Stomach (tissue), 9 donors: ENCODE measurements around the gene KRTAP10-3. TPM values are rescaled to one million over a fixed set of nuclear protein-coding genes. Genes with fewer than 3 reads are reported as not detected.
"Not testable (repeated sequence)": the region's sequence is repeated elsewhere in the genome, so short reads cannot be mapped to it uniquely, and the experiment has no call there.

Experiments
- DNase-seq, 2 donors: peaks; one replicate each; pipeline versions ENCODE4 v3.0.0 to v3.0.0-alpha.2; 2013 to 2019
- H3K27ac ChIP-seq, 5 donors: fragments of 200-600 bp in 4 of 5; sonication (generic) in 4 of 5; one replicate each; pipeline ENCODE4 v1.5.1; 2013 to 2019; ENCODE audit warnings: mild to moderate bottlenecking in 1 of 5, moderate library complexity in 1 of 5
- H3K27me3 ChIP-seq, 3 donors: fragments of 200-600 bp; sonication (generic); one replicate each; pipeline ENCODE4 v1.5.1; 2017 to 2019; ENCODE audit warnings: mixed run types in 1 of 3
- H3K36me3 ChIP-seq, 4 donors: fragments of 200-600 bp; sonication (generic); 1 replicate in 3 of 4; 2 replicates in 1 of 4; pipeline ENCODE4 v1.5.1; 2016 to 2019
- H3K4me1 ChIP-seq, 4 donors: fragments of 200-600 bp; sonication (generic); one replicate each; pipeline ENCODE4 v1.5.1; 2016 to 2019
- H3K4me3 ChIP-seq, 4 donors: fragments of 200-600 bp; sonication (generic) in 3 of 4; one replicate each; pipeline ENCODE4 v1.5.1; 2016 to 2019; ENCODE audit warnings: mild to moderate bottlenecking in 1 of 4
- H3K9me3 ChIP-seq, 4 donors: fragments of 200-600 bp; sonication (generic); one replicate each; pipeline ENCODE4 v1.5.1; 2016 to 2019
- CTCF ChIP-seq, 7 experiments: fragments of 450-650 bp in 4 of 7; fragments of 200-600 bp in 3 of 7; sonication (generic) in 3 of 7; IDR thresholded peaks; one replicate each; pipeline ENCODE4 v1.5.1; 2016 to 2019; ENCODE audit warnings: antibody characterized with exemption in 7 of 7, control low read depth in 2 of 7, mild to moderate bottlenecking in 1 of 7
- EP300 ChIP-seq: sonication (generic); formaldehyde crosslinking; IDR thresholded peaks from one replicate; pipeline ENCODE4 v1.6.1; 2017; ENCODE audit warnings: antibody characterized with exemption
- POLR2A ChIP-seq, 4 donors: fragments of 450-650 bp; IDR thresholded peaks; one replicate each; pipeline ENCODE4 v1.6.1; 2016; ENCODE audit warnings: antibody characterized with exemption in 4 of 4, control low read depth in 2 of 4, mild to moderate bottlenecking in 1 of 4, moderate library complexity in 1 of 4
- POLR2AphosphoS5 ChIP-seq, 3 donors: sonication (generic); formaldehyde crosslinking; IDR thresholded peaks; one replicate each; pipeline ENCODE4 v1.6.1; 2016; ENCODE audit warnings: antibody characterized with exemption in 3 of 3
- WGBS, 5 donors: extraction: QIAGEN DNeasy Blood & Tissue Kit in 3 of 5; methylation state at CpG; one replicate each; pipeline versions ENCODE4 v1.1.5 to v1.1.7; 2013 to 2018; 5-methylcytosine and 5-hydroxymethylcytosine counted together
- intact Hi-C: fragments of 100-400 bp; cut with DNase I; formaldehyde crosslinking; loops from one replicate; pipeline ENCODE4 v1.15.1; 2023; ENCODE audit warnings: low total_unique reads
- polyA plus RNA-seq, 3 donors: library from polyadenylated mRNA; stranded (reverse); fragments of 200-250 nt; gene quantifications; one replicate each; pipeline ENCODE4 v1.2.3, GENCODE V29; 2013
- total RNA-seq, 5 donors: library from RNA; depleted of rRNA; stranded (reverse); fragments of >200 nt; gene quantifications; one replicate each; pipeline versions ENCODE4 v1.1.0 to v1.2.3, GENCODE V29; 2014 to 2016
- donor health status: healthy with polysubstance abuse.
- donor health status: Bipolar disorder and iron deficiency.
- donor health status: healthy.

KRTAP10-3 gene
- total and polyA plus RNA-seq, 8 donors = not detected

GRCh38 chr21:44552136-44552535, 6.5 kb downstream of the KRTAP10-3 start:
- 85 to 100% (median 91%) methylated on average over 4 to 6 of the region's 6 CpGs for WGBS, 5 donors
- no peak for TF ChIP-seq POLR2AphosphoS5 (IDR thresholded peaks at IDR 0.05)
- no peak for TF ChIP-seq EP300
- no peak for TF ChIP-seq CTCF (IDR thresholded peaks at IDR 0.05)
- TF ChIP-seq POLR2A (IDR thresholded peaks at IDR 0.05) = no peak
- peaks cover 0 to 6% (median 0%) of the 10 kb centered on the region in 4 donors for H3K9me3 ChIP-seq
- peaks cover 0 to 9% (median 9%) of the 10 kb centered on the region in 4 donors for H3K4me1 ChIP-seq
- H3K36me3 ChIP-seq = no peaks in the 10 kb centered on the region
- H3K27ac ChIP-seq = no peak overlapping the region
- H3K27me3 ChIP-seq = peaks cover 0 to 67% (median 14%) of the 10 kb centered on the region in 3 donors
- peak in 1 of 2 donors; percentile 21 for DNase-seq
- intact Hi-C loops = no loop called here
- H3K4me3 ChIP-seq = no peak overlapping the region

- Histone ChIP-seq H3K4me3 (no peak within 1 kb of the TSS), H3K36me3 (no peaks in the 10 kb centered on the region), H3K9me3 (peaks cover 0 to 10% (median 2%) of the 10 kb centered on the region in 4 donors), H3K27me3 (peaks cover 0 to 60% (median 10%) of the 10 kb centered on the region in 3 donors), H3K4me1 (peaks cover 0 to 9% (median 9%) of the 10 kb centered on the region in 4 donors), H3K27ac (no peak within 1 kb of the TSS)
- peak in 1 of 2 donors; percentile 21 for DNase-seq
- 42 to 67% (median 45%) methylated on average over 15 to 17 of the region's 17 CpGs for WGBS, 5 donors
- TF ChIP-seq EP300 (no peak), CTCF (IDR thresholded peaks at IDR 0.05) (no peak), POLR2A (IDR thresholded peaks at IDR 0.05) (no peak), POLR2AphosphoS5 (IDR thresholded peaks at IDR 0.05) (no peak)
- intact Hi-C loops = no loop called here
These were observed 7.1 kb downstream of the KRTAP10-3 start, which contains the start of gene KRTAP10-2 for GRCh38 chr21:44551340-44551961. KRTAP10-2 (minus strand) TSS chr21:44551505; CDS start chr21:44551458, 47 bp downstream.

GRCh38 chr21:44550807-44551206, 7.8 kb downstream of the KRTAP10-3 start:
- no peak for TF ChIP-seq CTCF (IDR thresholded peaks at IDR 0.05)
- no peak for TF ChIP-seq POLR2AphosphoS5 (IDR thresholded peaks at IDR 0.05)
- no peak for TF ChIP-seq EP300
- no peak for TF ChIP-seq POLR2A (IDR thresholded peaks at IDR 0.05)

GRCh38 chr21:44550285-44550684, 8.3 kb downstream of the KRTAP10-3 start:
- intact Hi-C loops, H3K4me3 ChIP-seq, H3K27ac ChIP-seq, H3K36me3 ChIP-seq, H3K4me1 ChIP-seq, DNase-seq: not testable (repeated sequence)
- H3K27me3 ChIP-seq = peaks cover 0 to 48% (median 7%) of the 10 kb centered on the region in 3 donors
- 58 to 72% (median 63%) methylated on average over 10 to 17 of the region's 17 CpGs for WGBS, 5 donors
- H3K9me3 ChIP-seq = peaks cover 0 to 15% (median 5%) of the 10 kb centered on the region in 4 donors

More at GRCh38 chr21:44550807-44551206, 7.8 kb downstream of the KRTAP10-3 start:
- H3K9me3 ChIP-seq = peaks cover 0 to 15% (median 5%) of the 10 kb centered on the region in 4 donors
- DNase-seq = no peak
- no peaks in the 10 kb centered on the region for H3K36me3 ChIP-seq
- intact Hi-C loops = no loop called here
- H3K4me1 ChIP-seq = peaks cover 0 to 9% (median 9%) of the 10 kb centered on the region in 4 donors
- no peak overlapping the region for H3K27ac ChIP-seq
- 44 to 59% (median 53%) methylated on average over 8 to 10 of the region's 10 CpGs for WGBS, 5 donors
- no peak overlapping the region for H3K4me3 ChIP-seq
- peaks cover 0 to 54% (median 10%) of the 10 kb centered on the region in 3 donors for H3K27me3 ChIP-seq
